PC-3 (cell line): ENCODE results near the gene CLDN15. TPM values are rescaled to one million over a fixed set of nuclear protein-coding genes. Genes with fewer than 3 reads are reported as not detected.

Source experiments
- ATAC-seq: fragments of 200-7000 bp; cut with Tn5 transposase; 2 replicates; pipeline ENCODE4 v1.9.1; 2020; ENCODE audit warnings: mild to moderate bottlenecking, moderate library complexity
- BruUV-seq: library from RNA; stranded (reverse); fragments of 400-500 nt; replicated peaks from 2 replicates; lab custom pipeline; 2021; lab: Mats Ljungman, UMichigan
- CTCF ChIA-PET: fragments of 300-600 bp; sonication (Branson Sonifier 250); formaldehyde crosslinking; loops from one replicate; lab custom pipeline; 2022; ENCODE audit warnings: antibody characterized with exemption; lab: Charles Lee
- POLR2A ChIA-PET: fragments of 300-600 bp; sonication (Branson Sonifier 250); formaldehyde crosslinking; loops from one replicate; lab custom pipeline; 2022; ENCODE audit warnings: antibody characterized with exemption; ENCODE audit not compliant: unreplicated experiment; lab: Charles Lee
- DNase-seq: peaks from one replicate; pipeline ENCODE4 v3.0.0-alpha.2; 2015
- H2AFZ ChIP-seq: fragments of 300-600 bp; sonication (generic); 2 replicates; pipeline ENCODE4 v1.6.0; 2016; ENCODE audit warnings: antibody characterized with exemption, low read length
- H3F3A ChIP-seq: fragments of 300-600 bp; sonication (generic); one replicate; pipeline ENCODE4 v1.6.0; 2017; ENCODE audit warnings: antibody characterized with exemption, low read length, control low read depth, mild to moderate bottlenecking; ENCODE audit not compliant: unreplicated experiment
- H3K27ac ChIP-seq: fragments of 300-600 bp; sonication (generic); 2 replicates; pipeline ENCODE4 v1.5.1; 2016; ENCODE audit warnings: mild to moderate bottlenecking, low read length
- H3K27me3 ChIP-seq: fragments of 300-600 bp; sonication (generic); 2 replicates; pipeline ENCODE4 v1.6.1; 2016; ENCODE audit warnings: low read length, mixed read lengths
- H3K36me3 ChIP-seq: fragments of 300-600 bp; sonication (generic); 2 replicates; pipeline ENCODE4 v1.6.1; 2016; ENCODE audit warnings: low read depth, mixed run types, low read length, mixed read lengths
- H3K4me1 ChIP-seq: fragments of 300-600 bp; sonication (generic); 2 replicates; pipeline ENCODE4 v1.5.1; 2016; ENCODE audit warnings: low read length; ENCODE audit not compliant: insufficient read depth
- H3K4me2 ChIP-seq: fragments of 300-600 bp; sonication (generic); 2 replicates; pipeline ENCODE4 v1.6.0; 2016; ENCODE audit warnings: low read length
- H3K4me3 ChIP-seq: fragments of 300-600 bp; sonication (generic); 2 replicates; pipeline ENCODE4 v1.5.1; 2016; ENCODE audit warnings: mild to moderate bottlenecking, low read length, mixed read lengths
- H3K79me2 ChIP-seq: fragments of 300-600 bp; sonication (generic); 2 replicates; pipeline ENCODE4 v1.6.1; 2017; ENCODE audit warnings: low read length, mixed read lengths
- H3K9ac ChIP-seq: fragments of 300-600 bp; sonication (generic); 2 replicates; pipeline ENCODE4 v1.6.0; 2016; ENCODE audit warnings: mild to moderate bottlenecking, low read length
- H3K9me2 ChIP-seq: fragments of 300-600 bp; sonication (generic); replicated peaks from 2 replicates; pipeline ENCODE4 v1.6.1; 2016; ENCODE audit warnings: mixed run types, low read length, mixed read lengths
- H3K9me3 ChIP-seq: fragments of 300-600 bp; sonication (generic); 2 replicates; pipeline ENCODE4 v1.6.1; 2016; ENCODE audit warnings: low read length, mixed read lengths
- H4K20me1 ChIP-seq: fragments of 300-600 bp; sonication (generic); 2 replicates; pipeline ENCODE4 v1.6.1; 2016; ENCODE audit warnings: low read length, mixed read lengths
- CTCF ChIP-seq: fragments of 300-600 bp; sonication (generic); conservative IDR thresholded peaks from 2 replicates; pipeline ENCODE4 v1.5.1; 2017; ENCODE audit warnings: antibody characterized with exemption, low read depth, mild to moderate bottlenecking, low read length
- EZH2 ChIP-seq: fragments of 300-600 bp; sonication (generic); IDR thresholded peaks from one replicate; pipeline ENCODE4 v1.6.1; 2017; ENCODE audit warnings: antibody characterized with exemption, mild to moderate bottlenecking, low read length; ENCODE audit not compliant: unreplicated experiment
- EZH2phosphoT487 ChIP-seq: fragments of 300-600 bp; sonication (generic); IDR thresholded peaks from 2 replicates; pipeline ENCODE4 v1.6.1; 2018; ENCODE audit warnings: mild to moderate bottlenecking, antibody characterized with exemption, low read length, borderline replicate concordance
- intact Hi-C: fragments of 100-400 bp; cut with micrococcal nuclease; formaldehyde crosslinking; loops from 2 replicates; pipeline ENCODE4 v1.9.0; 2023
- total RNA-seq: library from RNA; depleted of rRNA; stranded (reverse); fragments of >200 nt; gene quantifications from 2 replicates; pipeline ENCODE4 v1.2.3, GENCODE V29; 2014

The CLDN15 gene
- total RNA-seq, 1 experiment from 2014 or later: 6.7 TPM

- no peaks in the 10 kb centered on the region for H3K9me2 ChIP-seq
- H2AFZ ChIP-seq: no peak overlapping the region
- DNase-seq: no peak
- H4K20me1 ChIP-seq: no peaks in the 10 kb centered on the region
- CTCF ChIA-PET: no interaction called here
- H3K4me2 ChIP-seq: no peak overlapping the region
- no peak overlapping the region for H3K4me3 ChIP-seq
- no TSS peak for BruUV-seq
- H3K9ac ChIP-seq: no peak overlapping the region
- H3K27me3 ChIP-seq: no peaks in the 10 kb centered on the region
- intact Hi-C loops: no loop called here
- no peaks in the 10 kb centered on the region for H3F3A ChIP-seq
- no peaks in the 10 kb centered on the region for H3K4me1 ChIP-seq
- POLR2A ChIA-PET: no interaction called here
- no peaks in the 10 kb centered on the region for H3K36me3 ChIP-seq
- H3K9me3 ChIP-seq: no peaks in the 10 kb centered on the region
- H3K27ac ChIP-seq: no peak overlapping the region
- no peak for ATAC-seq
- no peaks in the 10 kb centered on the region for H3K79me2 ChIP-seq
- TF ChIP-seq EZH2: no peak
- no peak for TF ChIP-seq EZH2phosphoT487
- TF ChIP-seq CTCF: no peak
Measured at GRCh38 chr7:101202603-101202918, 35.0 kb downstream of the CLDN15 start.

- Histone ChIP-seq H3K4me2 (no peak overlapping the region), H3K79me2 (no peaks in the 10 kb centered on the region), H3K9me3 (no peaks in the 10 kb centered on the region), H2AFZ (no peak overlapping the region), H3K4me3 (no peak overlapping the region), H3K36me3 (no peaks in the 10 kb centered on the region), H3K9me2 (no peaks in the 10 kb centered on the region), H3K4me1 (no peaks in the 10 kb centered on the region), H3F3A (no peaks in the 10 kb centered on the region), H3K27me3 (no peaks in the 10 kb centered on the region), H4K20me1 (no peaks in the 10 kb centered on the region), H3K9ac (no peak overlapping the region), H3K27ac (no peak overlapping the region)
- ATAC-seq: no peak
- no peak for DNase-seq
- CTCF ChIA-PET: no interaction called here
- BruUV-seq: no TSS peak
- POLR2A ChIA-PET: no interaction called here
- TF ChIP-seq EZH2phosphoT487: no peak
- TF ChIP-seq EZH2: no peak
- no peak for TF ChIP-seq CTCF
- intact Hi-C loops: no loop called here
Measured at GRCh38 chr7:101201695-101202602, 35.7 kb downstream of the CLDN15 start.
